Ishikawa (cell line): ENCODE results near the gene KIF6.

Experiments
- EGR1 ChIP-seq: IDR thresholded peaks from 2 replicates; pipeline ENCODE4 v1.6.1; 2012
- EP300 ChIP-seq: IDR thresholded peaks from 2 replicates; pipeline ENCODE4 v1.6.1; 2012; ENCODE audit warnings: borderline replicate concordance

DNA sequence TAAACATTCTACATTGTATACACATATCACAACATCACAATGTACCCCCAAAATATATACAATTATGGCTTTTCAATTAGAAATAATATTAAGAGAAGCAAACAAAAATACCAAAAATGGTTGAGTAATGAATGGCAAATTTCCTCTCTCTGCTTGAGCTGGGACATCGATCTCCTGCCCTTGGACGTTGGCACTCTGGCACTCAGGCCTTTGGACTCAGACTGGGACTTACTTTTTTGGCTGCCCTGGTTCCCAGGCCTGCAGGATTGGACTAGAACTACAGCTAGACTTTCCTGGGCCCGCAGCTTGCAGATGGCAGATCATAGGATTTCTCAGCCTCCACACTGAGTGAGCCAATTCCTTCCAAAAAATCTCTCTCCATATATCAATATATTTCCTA lies 349.8 kb downstream of the KIF6 start:
- no peak for TF ChIP-seq EP300
- TF ChIP-seq EGR1: no peak
